HL-60 (cell line): Measurements from ENCODE around the gene SP5.

Source experiments
- DNase-seq, 2 experiments: peaks; one replicate each; pipeline ENCODE4 v3.0.0-alpha.2; 2010 to 2020; ENCODE audit warnings: low read depth in 1 of 2, low spot score in 1 of 2
- H3K27ac ChIP-seq: fragments of 250-450 bp; sonication (Bioruptor Pico); replicated peaks from 2 replicates; pipeline ENCODE4 v1.5.1; 2020; ENCODE audit warnings: mild to moderate bottlenecking, moderate library complexity
- H3K27me3 ChIP-seq: fragments of 250-450 bp; sonication (Bioruptor Pico); 2 replicates; pipeline ENCODE4 v1.5.1; 2021; ENCODE audit warnings: mild to moderate bottlenecking, moderate library complexity; ENCODE audit not compliant: insufficient read depth, poor library complexity, severe bottlenecking
- H3K4me3 ChIP-seq: replicated peaks from 2 replicates; pipeline ENCODE4 v1.5.1; 2011; ENCODE audit warnings: mild to moderate bottlenecking, control low read depth, low read length; ENCODE audit not compliant: insufficient read depth
- CTCF ChIP-seq: IDR thresholded peaks from one replicate; pipeline ENCODE4 v1.5.1; 2011; ENCODE audit warnings: low read length, control low read depth, inconsistent platforms; ENCODE audit not compliant: insufficient read depth
- GABPA ChIP-seq: IDR thresholded peaks from 2 replicates; pipeline ENCODE4 v1.6.1; 2012; ENCODE audit warnings: low read depth
- POLR2AphosphoS5 ChIP-seq: IDR thresholded peaks from 2 replicates; pipeline ENCODE4 v1.6.1; 2012; ENCODE audit warnings: low read depth
- SPI1 ChIP-seq: IDR thresholded peaks from 2 replicates; pipeline ENCODE4 v1.6.1; 2012; ENCODE audit warnings: low read depth, mild to moderate bottlenecking, borderline replicate concordance
- TF ChIP-seq, protein P1 (sequence below): IDR thresholded peaks from 2 replicates; pipeline ENCODE4 v1.6.1; 2012; ENCODE audit warnings: low read depth; ENCODE audit not compliant: insufficient replicate concordance

The SP5 gene

GRCh38 chr2:170685591-170685990, 29.5 kb upstream of the SP5 start:
- no peak for TF ChIP-seq GABPA
- TF ChIP-seq, protein P1, sequence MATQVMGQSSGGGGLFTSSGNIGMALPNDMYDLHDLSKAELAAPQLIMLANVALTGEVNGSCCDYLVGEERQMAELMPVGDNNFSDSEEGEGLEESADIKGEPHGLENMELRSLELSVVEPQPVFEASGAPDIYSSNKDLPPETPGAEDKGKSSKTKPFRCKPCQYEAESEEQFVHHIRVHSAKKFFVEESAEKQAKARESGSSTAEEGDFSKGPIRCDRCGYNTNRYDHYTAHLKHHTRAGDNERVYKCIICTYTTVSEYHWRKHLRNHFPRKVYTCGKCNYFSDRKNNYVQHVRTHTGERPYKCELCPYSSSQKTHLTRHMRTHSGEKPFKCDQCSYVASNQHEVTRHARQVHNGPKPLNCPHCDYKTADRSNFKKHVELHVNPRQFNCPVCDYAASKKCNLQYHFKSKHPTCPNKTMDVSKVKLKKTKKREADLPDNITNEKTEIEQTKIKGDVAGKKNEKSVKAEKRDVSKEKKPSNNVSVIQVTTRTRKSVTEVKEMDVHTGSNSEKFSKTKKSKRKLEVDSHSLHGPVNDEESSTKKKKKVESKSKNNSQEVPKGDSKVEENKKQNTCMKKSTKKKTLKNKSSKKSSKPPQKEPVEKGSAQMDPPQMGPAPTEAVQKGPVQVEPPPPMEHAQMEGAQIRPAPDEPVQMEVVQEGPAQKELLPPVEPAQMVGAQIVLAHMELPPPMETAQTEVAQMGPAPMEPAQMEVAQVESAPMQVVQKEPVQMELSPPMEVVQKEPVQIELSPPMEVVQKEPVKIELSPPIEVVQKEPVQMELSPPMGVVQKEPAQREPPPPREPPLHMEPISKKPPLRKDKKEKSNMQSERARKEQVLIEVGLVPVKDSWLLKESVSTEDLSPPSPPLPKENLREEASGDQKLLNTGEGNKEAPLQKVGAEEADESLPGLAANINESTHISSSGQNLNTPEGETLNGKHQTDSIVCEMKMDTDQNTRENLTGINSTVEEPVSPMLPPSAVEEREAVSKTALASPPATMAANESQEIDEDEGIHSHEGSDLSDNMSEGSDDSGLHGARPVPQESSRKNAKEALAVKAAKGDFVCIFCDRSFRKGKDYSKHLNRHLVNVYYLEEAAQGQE = no peak
- no peak for TF ChIP-seq CTCF
- no peak for TF ChIP-seq POLR2AphosphoS5
- no peak for TF ChIP-seq SPI1
- Histone ChIP-seq H3K27ac (no peak overlapping the region), H3K27me3 (no peaks in the 10 kb centered on the region), H3K4me3 (no peak overlapping the region)
- DNase-seq = no peak

DNA sequence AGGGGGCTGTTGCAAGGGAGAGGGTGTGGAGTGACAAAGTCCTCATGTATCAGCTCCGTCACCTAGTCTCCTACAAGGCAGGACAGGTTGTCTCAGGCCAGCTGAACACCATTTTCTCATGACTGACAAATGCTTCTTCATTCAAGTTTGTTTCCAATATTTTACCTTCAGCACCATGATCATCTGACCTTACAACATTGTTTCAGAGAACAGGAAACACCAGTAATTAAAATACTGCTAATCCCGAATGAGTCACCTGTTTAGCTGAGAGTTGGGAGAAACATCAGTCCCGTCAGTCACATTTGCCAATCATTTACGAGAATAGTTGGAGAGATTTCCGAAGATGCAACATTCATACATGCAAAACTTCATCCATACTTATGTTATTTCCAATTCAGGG, 25.7 kb upstream of the SP5 start:
- Histone ChIP-seq H3K27me3 (no peaks in the 10 kb centered on the region), H3K27ac (no peak overlapping the region), H3K4me3 (no peak overlapping the region)
- TF ChIP-seq GABPA (no peak), CTCF (no peak), POLR2AphosphoS5 (no peak), SPI1 (no peak)
- TF ChIP-seq, protein P1 = no peak
- DNase-seq = no peak

GRCh38 chr2:170690640-170691039, 24.5 kb upstream of the SP5 start:
- H3K27me3 ChIP-seq = no peaks in the 10 kb centered on the region
- H3K4me3 ChIP-seq = no peak overlapping the region
- no peak for DNase-seq
- TF ChIP-seq CTCF = no peak
- no peak for TF ChIP-seq SPI1
- TF ChIP-seq, protein P1 = no peak
- TF ChIP-seq GABPA = no peak
- no peak for TF ChIP-seq POLR2AphosphoS5
- no peak overlapping the region for H3K27ac ChIP-seq
